Spleen (tissue), 7 donors: Measurements from ENCODE around the gene RANBP10.

Experiments used
- POLR2A ChIP-seq, 3 donors: fragments of 450-650 bp; IDR thresholded peaks; one replicate each; pipeline ENCODE4 v1.5.1; 2017; ENCODE audit warnings: antibody characterized with exemption in 3 of 3, mild to moderate bottlenecking in 1 of 3
- TF ChIP-seq, protein P1 (sequence below), 11 experiments: fragments of 200-600 bp in 7 of 11; fragments of 450-650 bp in 4 of 11; sonication (generic) in 4 of 11; IDR thresholded peaks in 8 of 11; conservative IDR thresholded peaks in 3 of 11; 1 replicate in 7 of 11; 2 replicates in 4 of 11; pipeline versions ENCODE4 v1.4.0 to v1.8.0; 2016 to 2021; ENCODE audit warnings: antibody characterized with exemption in 11 of 11, inconsistent platforms in 4 of 11, mild to moderate bottlenecking in 1 of 11
- donor health status: DM: no; HTN: no; CAD: no; lungs with moderate emphysema.
- donor health status: DM: no; HTN: no; CAD: no.
- donor health status: DM: no; HTN: no; CAD: no.

DNA sequence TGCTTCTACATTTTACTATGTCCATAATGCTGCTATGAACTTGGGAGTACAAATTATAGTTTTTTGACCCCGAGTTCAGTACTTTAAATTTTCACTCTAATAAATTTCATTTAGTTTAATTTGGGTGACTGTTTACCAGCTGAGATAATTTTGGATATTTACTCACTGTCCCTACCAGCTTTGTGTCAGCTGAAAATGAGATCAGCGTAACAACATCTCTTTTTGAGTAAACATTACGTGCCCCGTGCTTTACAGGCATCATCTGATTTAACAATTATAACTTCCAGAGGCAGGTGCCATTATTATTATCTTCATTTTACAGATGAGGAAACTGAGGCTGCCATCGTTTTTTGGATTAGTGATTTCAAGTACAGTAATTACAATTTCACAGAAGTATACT lies 102.2 kb downstream of the RANBP10 start:
- TF ChIP-seq, protein P1, sequence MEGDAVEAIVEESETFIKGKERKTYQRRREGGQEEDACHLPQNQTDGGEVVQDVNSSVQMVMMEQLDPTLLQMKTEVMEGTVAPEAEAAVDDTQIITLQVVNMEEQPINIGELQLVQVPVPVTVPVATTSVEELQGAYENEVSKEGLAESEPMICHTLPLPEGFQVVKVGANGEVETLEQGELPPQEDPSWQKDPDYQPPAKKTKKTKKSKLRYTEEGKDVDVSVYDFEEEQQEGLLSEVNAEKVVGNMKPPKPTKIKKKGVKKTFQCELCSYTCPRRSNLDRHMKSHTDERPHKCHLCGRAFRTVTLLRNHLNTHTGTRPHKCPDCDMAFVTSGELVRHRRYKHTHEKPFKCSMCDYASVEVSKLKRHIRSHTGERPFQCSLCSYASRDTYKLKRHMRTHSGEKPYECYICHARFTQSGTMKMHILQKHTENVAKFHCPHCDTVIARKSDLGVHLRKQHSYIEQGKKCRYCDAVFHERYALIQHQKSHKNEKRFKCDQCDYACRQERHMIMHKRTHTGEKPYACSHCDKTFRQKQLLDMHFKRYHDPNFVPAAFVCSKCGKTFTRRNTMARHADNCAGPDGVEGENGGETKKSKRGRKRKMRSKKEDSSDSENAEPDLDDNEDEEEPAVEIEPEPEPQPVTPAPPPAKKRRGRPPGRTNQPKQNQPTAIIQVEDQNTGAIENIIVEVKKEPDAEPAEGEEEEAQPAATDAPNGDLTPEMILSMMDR (IDR thresholded peaks at IDR 0.05 in 8 of 11, conservative IDR thresholded peaks at IDR 0.05 in 3 of 11): no peak
- TF ChIP-seq POLR2A (IDR thresholded peaks at IDR 0.05): no peak
